GM12874 (cell line): ENCODE data around the gene C1orf21.

Experiments
- CTCF ChIP-seq: IDR thresholded peaks from 2 replicates; pipeline ENCODE4 v1.5.1; 2011; ENCODE audit warnings: low read depth, mild to moderate bottlenecking, control low read depth, low read length, moderate library complexity; ENCODE audit not compliant: insufficient read depth

Gene C1orf21

GRCh38 chr1:184479435-184480167 lies 92.8 kb downstream of the C1orf21 start:
- TF ChIP-seq CTCF = no peak

- no peak for TF ChIP-seq CTCF
Observed at GRCh38 chr1:184480736-184481135, 93.9 kb downstream of the C1orf21 start.

- TF ChIP-seq CTCF = no peak
Observed at GRCh38 chr1:184482136-184482535, 95.3 kb downstream of the C1orf21 start.

- no peak for TF ChIP-seq CTCF
Observed at GRCh38 chr1:184483101-184483683, 96.4 kb downstream of the C1orf21 start.

- TF ChIP-seq CTCF = no peak
Observed at GRCh38 chr1:184485751-184486723, 99.2 kb downstream of the C1orf21 start.

- no peak for TF ChIP-seq CTCF
Observed at GRCh38 chr1:184486761-184487445, 100.1 kb downstream of the C1orf21 start.
